ENCODE measurements around the gene MESD.
"Not testable (repeated sequence)": the region's sequence is repeated elsewhere in the genome, so short reads cannot be mapped to it uniquely, and the experiment has no call there.

The MESD gene

DNA sequence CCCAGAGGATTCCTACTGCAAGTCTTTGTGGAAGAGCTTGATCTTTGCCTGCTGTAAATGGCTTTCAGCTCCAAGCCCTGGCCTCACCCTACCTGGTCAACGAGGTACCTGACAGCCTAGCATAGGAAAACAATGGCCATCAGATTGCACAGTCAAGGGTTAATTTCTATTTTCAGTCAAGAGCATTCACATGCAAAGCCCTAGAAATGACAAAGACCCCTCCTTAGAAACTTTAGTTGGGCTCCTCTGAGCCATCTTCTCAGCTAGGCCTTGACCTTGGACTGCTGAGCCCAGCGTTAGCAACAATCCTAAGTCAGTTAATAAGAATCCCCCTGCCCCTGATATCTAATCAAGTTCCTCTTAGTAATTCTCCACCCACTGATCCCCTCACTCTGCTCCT is 18.5 kb downstream of the MESD start:
- no peaks in the 10 kb centered on the region for H3K27me3 Mint-ChIP-seq (ENCODE audit: low read depth)
- H3K4me1 Mint-ChIP-seq (ENCODE audit: low read depth) = peaks cover 11% of the 10 kb centered on the region
- H3K9me3 Mint-ChIP-seq = no peaks in the 10 kb centered on the region
- DNase-seq (ENCODE audit: low spot score) = no peak
- peaks cover 34% of the 10 kb centered on the region for H3K36me3 Mint-ChIP-seq (ENCODE audit: low read depth)
- no peak overlapping the region for H3K27ac Mint-ChIP-seq
- H3K4me3 Mint-ChIP-seq = no peak overlapping the region

DNA sequence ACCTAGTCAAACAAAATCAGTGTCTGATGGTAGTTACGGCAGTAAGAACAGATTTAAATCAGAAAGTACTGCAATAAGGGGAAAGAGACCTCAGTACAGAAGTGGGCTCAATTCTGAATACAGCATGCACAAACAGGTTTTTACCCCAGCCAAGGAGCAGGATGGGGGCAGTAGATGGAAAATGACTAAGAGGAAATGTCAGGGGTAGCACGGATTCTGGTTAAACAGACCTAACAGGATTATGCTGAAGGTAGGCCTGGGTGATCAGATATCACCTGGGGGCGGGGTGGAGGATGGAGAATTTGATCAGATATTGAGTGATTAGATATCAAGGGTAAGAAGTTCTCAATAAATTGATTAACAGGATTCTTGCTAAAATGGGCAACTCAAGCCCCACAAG is 19.0 kb downstream of the MESD start:
- H3K9me3 Mint-ChIP-seq = no peaks in the 10 kb centered on the region
- DNase-seq (ENCODE audit: low spot score) = no peak
- H3K36me3 Mint-ChIP-seq (ENCODE audit: low read depth) = peaks cover 36% of the 10 kb centered on the region
- no peak overlapping the region for H3K4me3 Mint-ChIP-seq
- no peaks in the 10 kb centered on the region for H3K27me3 Mint-ChIP-seq (ENCODE audit: low read depth)
- peaks cover 10% of the 10 kb centered on the region for H3K4me1 Mint-ChIP-seq (ENCODE audit: low read depth)
- no peak overlapping the region for H3K27ac Mint-ChIP-seq

DNA sequence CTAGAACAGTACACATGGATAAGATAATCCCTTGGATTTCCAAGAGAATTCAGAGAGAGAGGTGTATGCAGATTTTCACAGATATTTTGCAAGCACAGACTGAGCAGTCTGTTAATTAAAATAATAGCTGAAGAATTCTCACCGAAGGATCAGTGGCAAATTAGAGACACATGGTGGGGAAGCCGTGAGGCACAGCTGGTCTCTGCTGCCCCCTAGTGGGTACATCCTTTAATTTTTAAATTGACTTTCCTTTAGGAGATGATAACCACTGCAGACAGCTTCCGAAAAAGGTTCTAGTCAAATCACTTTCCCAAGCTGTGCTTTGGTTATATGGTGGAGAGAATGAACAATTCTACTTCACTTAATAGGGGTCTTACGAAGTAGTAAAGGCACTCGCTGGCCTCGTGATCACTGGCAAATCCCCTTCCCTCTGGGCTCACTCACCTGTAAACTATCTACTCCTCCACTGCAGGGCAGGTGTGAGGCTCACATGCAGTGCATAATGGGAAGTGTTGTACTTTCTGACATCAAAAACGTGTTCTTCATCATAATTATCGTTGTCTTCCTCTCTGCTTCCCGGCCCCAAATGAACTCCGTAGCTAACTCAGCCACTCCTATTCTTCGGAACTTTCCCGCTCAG is 19.5 kb downstream of the MESD start:
- Mint-ChIP-seq H3K27me3 (ENCODE audit: low read depth) (no peaks in the 10 kb centered on the region), H3K36me3 (ENCODE audit: low read depth) (peaks cover 40% of the 10 kb centered on the region), H3K9me3 (no peaks in the 10 kb centered on the region), H3K4me3 (no peak overlapping the region), H3K27ac (no peak overlapping the region), H3K4me1 (ENCODE audit: low read depth) (peaks cover 5% of the 10 kb centered on the region)
- peak; percentile 32 for DNase-seq (ENCODE audit: low spot score)

DNA sequence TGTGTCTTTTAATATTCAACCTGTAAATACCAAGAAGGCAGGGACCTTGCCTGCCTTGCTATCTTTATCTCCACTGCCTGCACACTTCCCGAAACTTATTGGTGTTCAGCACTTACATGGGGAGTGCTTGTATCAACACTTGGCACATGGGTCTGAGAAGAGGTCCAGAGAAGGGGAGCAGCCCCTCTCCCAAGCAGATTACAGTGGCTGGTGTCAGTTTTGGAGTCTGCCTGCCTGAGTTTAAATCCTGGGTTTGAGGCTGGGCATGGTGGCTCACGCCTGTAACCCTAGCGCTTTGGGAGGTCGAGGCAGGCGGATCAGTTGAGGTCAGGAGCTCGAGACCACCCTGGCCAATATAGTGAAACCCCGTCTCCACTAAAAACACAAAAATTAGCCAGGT is 20.3 kb downstream of the MESD start:
- DNase-seq (ENCODE audit: low spot score) = no peak
- H3K4me1 Mint-ChIP-seq (ENCODE audit: low read depth) = peaks cover 5% of the 10 kb centered on the region
- no peak overlapping the region for H3K4me3 Mint-ChIP-seq
- H3K27ac Mint-ChIP-seq = no peak overlapping the region
- peaks cover 46% of the 10 kb centered on the region for H3K36me3 Mint-ChIP-seq (ENCODE audit: low read depth)
- H3K27me3 Mint-ChIP-seq (ENCODE audit: low read depth) = no peaks in the 10 kb centered on the region
- peaks cover 7% of the 10 kb centered on the region for H3K9me3 Mint-ChIP-seq

DNA sequence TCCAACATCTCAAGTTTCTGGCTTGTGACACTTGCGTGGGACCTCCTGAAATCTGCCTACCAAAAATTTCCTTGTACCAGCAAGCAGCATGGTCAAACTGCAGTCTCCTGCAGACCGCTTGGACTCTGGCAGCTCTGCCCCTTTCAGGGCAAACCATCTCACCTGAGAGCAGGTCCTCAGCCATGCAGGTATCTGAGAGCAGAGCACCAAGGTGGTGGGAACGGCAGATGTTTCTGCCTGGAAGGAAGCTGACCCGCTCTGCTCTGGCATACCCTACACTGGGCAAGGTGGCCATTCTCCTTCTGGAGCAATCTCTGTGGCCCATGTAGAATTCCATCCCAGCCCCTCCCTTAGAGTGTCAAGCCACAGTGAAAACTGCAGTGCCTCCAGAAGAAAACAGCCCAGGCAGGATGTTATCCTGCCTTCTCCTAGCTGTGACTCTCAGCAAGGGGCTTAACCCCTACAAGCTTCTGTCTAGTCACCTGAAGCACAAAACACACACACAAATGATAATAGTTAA is 21.6 kb downstream of the MESD start:
- no peak overlapping the region for H3K27ac Mint-ChIP-seq
- H3K4me3 Mint-ChIP-seq = no peak overlapping the region
- peaks cover 12% of the 10 kb centered on the region for H3K9me3 Mint-ChIP-seq
- peaks cover 4% of the 10 kb centered on the region for H3K4me1 Mint-ChIP-seq (ENCODE audit: low read depth)
- no peaks in the 10 kb centered on the region for H3K27me3 Mint-ChIP-seq (ENCODE audit: low read depth)
- no peak for DNase-seq (ENCODE audit: low spot score)
- peaks cover 55% of the 10 kb centered on the region for H3K36me3 Mint-ChIP-seq (ENCODE audit: low read depth)

DNA sequence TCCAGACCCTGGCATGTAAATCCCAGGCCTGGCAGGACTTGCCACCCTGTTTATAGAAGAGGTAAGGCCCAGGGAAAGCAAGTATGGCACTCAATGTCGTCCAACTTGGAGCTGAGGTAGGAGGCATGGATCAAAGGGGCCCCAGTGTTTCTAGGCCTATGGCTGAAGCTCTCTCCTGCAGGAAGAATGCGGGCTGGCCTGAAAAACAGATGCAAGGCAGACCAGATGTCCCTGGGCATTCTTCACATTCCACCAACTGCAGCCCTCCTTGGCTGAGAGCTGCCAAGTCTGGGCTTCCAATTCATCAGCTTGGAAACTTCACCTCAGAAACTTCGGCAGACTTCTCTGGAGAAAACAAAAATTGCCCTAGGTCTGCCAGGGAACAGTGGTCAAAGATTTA is 22.2 kb downstream of the MESD start:
- no peak overlapping the region for H3K27ac Mint-ChIP-seq
- peaks cover 61% of the 10 kb centered on the region for H3K36me3 Mint-ChIP-seq (ENCODE audit: low read depth)
- H3K27me3 Mint-ChIP-seq (ENCODE audit: low read depth) = no peaks in the 10 kb centered on the region
- H3K9me3 Mint-ChIP-seq = peaks cover 12% of the 10 kb centered on the region
- H3K4me3 Mint-ChIP-seq = no peak overlapping the region
- peaks cover 9% of the 10 kb centered on the region for H3K4me1 Mint-ChIP-seq (ENCODE audit: low read depth)
- DNase-seq (ENCODE audit: low spot score) = no peak

DNA sequence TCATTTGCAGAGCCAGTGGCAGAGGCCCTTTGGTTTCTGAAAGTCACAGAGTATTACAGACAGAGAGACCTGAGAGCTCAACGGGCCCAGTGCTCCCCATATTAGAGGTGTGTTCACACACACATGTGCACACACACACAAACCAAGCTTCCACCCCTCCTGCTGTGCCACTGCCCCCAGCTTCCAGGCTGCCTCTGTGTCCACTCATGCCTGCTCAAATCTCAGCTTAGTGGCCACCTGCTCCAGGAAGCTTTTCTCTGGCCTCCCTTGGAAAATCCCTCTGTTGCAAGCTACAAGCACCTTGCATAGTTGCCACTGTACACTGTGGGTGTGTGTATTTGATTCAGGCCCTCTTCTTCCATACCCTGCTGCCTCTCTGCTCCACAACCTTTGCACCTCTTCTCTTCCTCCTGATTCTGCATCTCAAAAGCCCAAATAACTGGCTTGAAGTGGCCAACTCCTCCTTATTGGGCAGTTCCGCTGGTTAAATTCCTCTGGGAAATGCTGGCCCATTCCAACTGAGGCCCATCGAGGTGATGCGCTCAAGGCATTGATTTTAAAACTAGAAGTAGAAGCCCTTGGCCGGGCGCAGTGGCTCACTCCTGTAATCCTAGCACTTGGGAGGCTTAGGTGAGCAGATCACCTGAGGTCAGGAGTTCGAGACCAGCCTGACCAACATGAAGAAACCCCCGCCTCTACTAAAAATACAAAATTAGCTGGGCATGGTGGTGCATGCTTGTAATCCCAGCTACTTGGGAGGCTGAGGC is 23.0 kb downstream of the MESD start:
- Mint-ChIP-seq H3K4me3 (no peak overlapping the region), H3K4me1 (ENCODE audit: low read depth) (peaks cover 16% of the 10 kb centered on the region), H3K27me3 (ENCODE audit: low read depth) (no peaks in the 10 kb centered on the region), H3K36me3 (ENCODE audit: low read depth) (peaks cover 63% of the 10 kb centered on the region), H3K27ac (no peak overlapping the region), H3K9me3 (peaks cover 12% of the 10 kb centered on the region)
- no peak for DNase-seq (ENCODE audit: low spot score)

DNA sequence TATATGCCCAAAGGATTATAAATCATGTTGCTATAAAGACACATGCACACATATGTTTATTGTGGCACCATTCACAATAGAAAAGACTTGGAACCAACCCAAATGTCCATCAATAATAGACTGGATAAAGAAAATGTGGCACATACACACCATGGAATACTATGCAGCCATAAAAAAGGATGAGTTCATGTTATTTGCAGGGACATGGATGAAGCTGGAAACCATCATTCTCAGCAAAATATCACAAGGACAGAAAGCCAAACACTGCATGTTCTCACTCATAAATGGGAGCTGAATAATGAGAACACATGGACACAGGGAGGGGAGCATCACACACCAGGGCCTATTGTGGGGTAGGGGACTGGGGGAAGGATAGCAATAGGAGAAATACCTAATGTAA is 24.2 kb downstream of the MESD start:
- Mint-ChIP-seq H3K9me3 (peaks cover 12% of the 10 kb centered on the region), H3K36me3 (ENCODE audit: low read depth) (peaks cover 66% of the 10 kb centered on the region), H3K4me1 (ENCODE audit: low read depth) (peaks cover 16% of the 10 kb centered on the region)
- not testable (repeated sequence) for H3K4me3 Mint-ChIP-seq; DNase-seq (ENCODE audit: low spot score); H3K27ac Mint-ChIP-seq; H3K27me3 Mint-ChIP-seq (ENCODE audit: low read depth)

DNA sequence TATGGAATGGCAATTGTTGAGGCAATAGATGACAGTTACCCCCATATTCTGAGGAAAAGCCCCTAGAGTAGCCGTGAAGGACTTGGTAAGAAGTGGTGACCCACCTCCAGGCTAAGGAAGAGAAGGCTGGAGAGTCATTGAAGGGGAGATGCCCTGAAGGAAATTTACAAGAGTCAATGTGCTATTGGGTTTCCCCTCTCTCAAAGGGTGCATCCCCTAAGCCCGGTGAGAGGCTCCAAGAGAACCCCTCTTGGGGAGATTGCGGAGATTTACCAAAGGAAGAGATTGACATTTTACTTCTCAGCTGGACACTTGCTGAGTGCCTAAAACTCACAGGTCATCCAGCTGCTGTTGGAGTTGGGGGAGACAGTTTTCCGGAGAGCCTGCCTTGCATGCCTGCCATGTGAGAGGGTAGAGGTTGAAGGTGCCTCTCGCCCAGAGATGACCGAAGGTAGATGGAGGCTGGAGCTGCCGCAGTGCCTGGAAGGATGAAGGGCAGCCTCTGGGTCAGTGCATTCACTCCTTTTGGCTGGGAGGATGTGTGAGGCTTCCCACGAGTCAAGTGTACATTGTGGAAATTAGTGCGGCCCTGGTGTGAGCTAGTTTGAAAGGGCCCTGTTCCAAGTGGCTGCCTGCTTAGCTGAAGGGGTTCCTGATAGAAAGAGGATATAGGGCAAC is 30.7 kb downstream of the MESD start:
- DNase-seq (ENCODE audit: low spot score) = no peak
- Mint-ChIP-seq H3K27me3 (ENCODE audit: low read depth) (no peaks in the 10 kb centered on the region), H3K27ac (no peak overlapping the region), H3K9me3 (peaks cover 1% of the 10 kb centered on the region), H3K4me3 (no peak overlapping the region), H3K4me1 (ENCODE audit: low read depth) (peaks cover 20% of the 10 kb centered on the region), H3K36me3 (ENCODE audit: low read depth) (peaks cover 47% of the 10 kb centered on the region)

DNA sequence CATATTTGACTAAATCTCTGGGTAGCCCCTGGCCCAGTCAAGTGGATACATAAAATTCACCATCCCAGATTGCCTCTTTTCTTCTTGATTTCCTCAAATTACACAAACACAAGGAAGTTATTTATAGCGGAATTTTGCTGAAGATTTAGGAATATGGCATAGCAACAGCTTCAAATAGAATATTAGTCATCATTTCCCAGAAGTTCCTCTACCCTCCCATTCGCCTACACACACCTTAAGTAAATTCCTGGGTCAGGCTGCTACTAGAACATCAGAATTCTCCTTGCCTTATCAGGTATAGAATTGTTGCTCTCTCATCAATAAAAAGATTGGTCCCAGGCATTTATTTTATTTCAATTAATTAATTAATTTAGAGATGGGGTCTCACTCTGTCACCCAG is 31.6 kb downstream of the MESD start:
- Mint-ChIP-seq H3K27me3 (ENCODE audit: low read depth) (no peaks in the 10 kb centered on the region), H3K36me3 (ENCODE audit: low read depth) (peaks cover 37% of the 10 kb centered on the region), H3K4me3 (no peak overlapping the region), H3K4me1 (ENCODE audit: low read depth) (peaks cover 20% of the 10 kb centered on the region), H3K27ac (no peak overlapping the region), H3K9me3 (no peaks in the 10 kb centered on the region)
- no peak for DNase-seq (ENCODE audit: low spot score)

DNA sequence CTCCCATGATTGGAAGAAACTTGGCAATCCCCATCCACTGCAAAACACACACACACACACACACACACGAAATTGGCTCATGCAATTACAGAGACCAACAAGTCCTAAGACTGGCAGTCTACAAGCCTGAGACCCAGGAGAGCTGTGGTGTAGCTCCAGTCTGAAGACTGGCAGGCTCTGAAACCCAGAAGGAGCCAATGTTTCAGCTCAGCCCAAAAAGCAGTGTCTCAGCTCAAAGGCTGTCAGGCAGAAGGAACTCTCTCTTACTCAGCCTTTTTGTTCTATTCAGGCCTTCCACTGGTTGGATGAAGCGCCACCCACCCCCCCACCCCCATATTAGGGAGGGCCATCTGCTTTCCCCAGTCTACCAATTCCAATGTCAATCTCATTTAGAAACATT is 32.1 kb downstream of the MESD start:
- Mint-ChIP-seq H3K9me3 (no peaks in the 10 kb centered on the region), H3K4me3 (no peak overlapping the region), H3K4me1 (ENCODE audit: low read depth) (peaks cover 15% of the 10 kb centered on the region), H3K27ac (no peak overlapping the region), H3K27me3 (ENCODE audit: low read depth) (no peaks in the 10 kb centered on the region), H3K36me3 (ENCODE audit: low read depth) (peaks cover 35% of the 10 kb centered on the region)
- no peak for DNase-seq (ENCODE audit: low spot score)

DNA sequence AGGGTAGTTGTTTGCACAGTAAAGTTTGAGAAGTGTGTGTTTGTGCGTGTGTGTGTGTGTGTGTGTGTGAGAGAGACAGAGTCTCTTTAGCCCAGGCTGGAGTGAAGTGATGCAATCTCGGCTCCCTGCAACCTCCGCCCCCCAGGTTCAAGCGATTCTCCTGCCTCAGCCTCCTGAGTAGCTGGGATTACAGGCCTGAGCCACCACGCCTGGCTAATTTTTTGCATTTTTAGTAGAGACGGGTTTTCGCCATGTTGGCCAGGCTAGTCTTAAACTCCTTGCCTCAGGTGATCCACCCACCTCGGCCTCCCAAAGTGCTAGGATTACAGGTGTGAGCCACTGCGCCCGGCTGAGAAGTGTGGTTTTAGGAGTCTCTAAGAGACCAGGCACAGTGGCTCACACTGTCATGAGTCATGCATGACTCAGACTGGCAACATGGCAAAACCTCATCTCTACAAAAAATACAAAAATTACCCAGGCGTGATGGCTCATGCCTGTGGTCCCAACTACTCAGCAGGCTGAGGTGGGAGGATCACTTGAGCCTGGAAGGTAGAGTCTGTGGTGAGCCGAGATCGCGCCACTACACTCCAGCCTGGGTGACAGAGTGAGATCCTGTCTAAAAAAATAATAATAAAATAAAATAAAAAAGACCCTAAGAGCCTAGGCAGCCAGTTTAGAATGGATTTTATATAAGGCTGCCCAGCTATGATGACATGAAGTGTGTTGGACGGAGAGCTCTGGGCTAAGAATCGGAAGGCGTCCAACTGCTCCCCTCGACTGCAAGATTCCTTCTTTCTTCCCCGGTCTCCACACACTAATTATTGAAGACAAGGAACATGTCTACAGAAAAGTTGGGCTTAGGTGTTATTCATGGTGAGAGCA is 33.8 kb downstream of the MESD start:
- H3K9me3 Mint-ChIP-seq; H3K27me3 Mint-ChIP-seq (ENCODE audit: low read depth); H3K27ac Mint-ChIP-seq; H3K4me3 Mint-ChIP-seq; H3K4me1 Mint-ChIP-seq (ENCODE audit: low read depth): not testable (repeated sequence)
- peaks cover 30% of the 10 kb centered on the region for H3K36me3 Mint-ChIP-seq (ENCODE audit: low read depth)
- DNase-seq (ENCODE audit: low spot score) = peak; percentile 70

DNA sequence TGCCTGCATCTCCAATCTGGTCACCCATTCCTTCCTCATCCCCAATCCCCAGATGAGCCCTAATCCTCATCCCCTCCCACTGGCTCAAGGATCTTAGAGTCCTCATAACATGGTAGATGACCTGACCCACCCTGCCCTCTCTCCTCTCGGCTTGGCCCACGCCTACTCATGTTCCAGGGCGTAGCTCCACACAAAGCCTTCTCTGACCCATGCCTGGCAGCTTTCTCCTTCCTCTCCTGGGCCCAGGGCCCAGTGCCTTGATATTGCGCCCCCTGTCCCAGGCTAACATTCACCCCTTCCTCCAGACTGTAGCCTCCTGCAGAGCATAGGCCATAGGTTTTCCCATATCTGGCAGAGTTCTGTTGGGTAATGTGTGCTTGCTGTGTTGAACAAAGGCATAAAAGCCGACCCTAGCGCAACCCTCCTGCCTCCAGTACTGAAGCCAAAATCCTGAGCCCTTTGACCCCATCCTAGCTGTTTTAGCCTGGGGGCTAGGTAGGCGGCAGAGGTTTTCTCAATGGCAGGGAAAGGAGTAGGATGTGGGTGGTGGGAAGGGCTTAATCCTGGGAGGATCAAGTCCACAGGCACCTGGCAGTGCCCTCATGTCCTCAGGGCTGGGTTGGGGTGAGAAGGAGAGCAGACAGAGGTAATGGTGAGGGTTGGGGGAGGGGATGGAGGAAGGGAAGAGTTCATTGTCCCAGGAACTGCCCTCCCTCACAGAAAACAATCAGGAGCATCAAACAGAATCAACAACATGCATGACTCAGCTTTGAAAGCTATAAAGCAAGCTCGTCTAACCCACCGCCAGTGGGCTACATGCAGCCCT is 35.5 kb downstream of the MESD start:
- no peaks in the 10 kb centered on the region for H3K9me3 Mint-ChIP-seq
- H3K36me3 Mint-ChIP-seq (ENCODE audit: low read depth) = peaks cover 25% of the 10 kb centered on the region
- H3K27ac Mint-ChIP-seq = no peak overlapping the region
- H3K4me3 Mint-ChIP-seq = no peak overlapping the region
- peaks cover 8% of the 10 kb centered on the region for H3K4me1 Mint-ChIP-seq (ENCODE audit: low read depth)
- H3K27me3 Mint-ChIP-seq (ENCODE audit: low read depth) = no peaks in the 10 kb centered on the region
- DNase-seq (ENCODE audit: low spot score) = no peak

Measured in T-helper 2 cell treated with Interferon-gamma antibody and Interleukin-4, amounts not matched to agents 5 μg/mL and 100 μg/mL, for 36 hours (primary cell).